Activated T-helper 1 cell treated with anti-CD3 and anti-CD28 coated beads, Interleukin-2, amount 50 U/mL, for 16 hours (primary cell): Measurements from ENCODE around the gene IFI27L2.

ENCODE experiments used
- DNase-seq, 2 donors: peaks; one replicate each; pipeline ENCODE4 v3.0.0-alpha.2; 2020; ENCODE audit warnings: low read depth in 1 of 2, low spot score in 1 of 2

IFI27L2 gene

GRCh38 chr14:94103554-94104150 lies 25.8 kb downstream of the IFI27L2 start:
- no peak for DNase-seq

GRCh38 chr14:94102768-94103482 lies 26.5 kb downstream of the IFI27L2 start:
- DNase-seq = no peak

GRCh38 chr14:94101748-94102147 lies 27.7 kb downstream of the IFI27L2 start:
- no peak for DNase-seq

GRCh38 chr14:94100847-94101246 lies 28.6 kb downstream of the IFI27L2 start:
- no peak for DNase-seq

GRCh38 chr14:94099006-94099405 lies 30.4 kb downstream of the IFI27L2 start:
- no peak for DNase-seq

- DNase-seq = no peak
Measured at GRCh38 chr14:94098326-94098992, 30.9 kb downstream of the IFI27L2 start.

GRCh38 chr14:94097091-94097490 lies 32.3 kb downstream of the IFI27L2 start:
- no peak for DNase-seq

GRCh38 chr14:94093418-94093817 lies 36.0 kb downstream of the IFI27L2 start:
- no peak for DNase-seq

GRCh38 chr14:94089479-94089878 lies 39.9 kb downstream of the IFI27L2 start:
- DNase-seq = no peak

GRCh38 chr14:94088516-94088915 lies 40.9 kb downstream of the IFI27L2 start:
- no peak for DNase-seq

GRCh38 chr14:94087891-94088290 lies 41.5 kb downstream of the IFI27L2 start:
- DNase-seq = no peak

GRCh38 chr14:94081386-94081820 lies 48.0 kb downstream of the IFI27L2 start:
- DNase-seq = no peak

- peak; percentile 92 to 94 for DNase-seq
Measured at GRCh38 chr14:94080621-94081385, 48.6 kb downstream of the IFI27L2 start, which contains the start of the genes DDX24 and IFI27L1. DDX24 (minus strand) TSS chr14:94081202; CDS start chr14:94079742, 1,460 bp downstream. IFI27L1 (plus strand) TSS chr14:94081310; CDS start chr14:94096938, 15,628 bp downstream.

GRCh38 chr14:94079891-94080620 lies 49.3 kb downstream of the IFI27L2 start:
- DNase-seq = no peak

- DNase-seq = no peak
Measured at GRCh38 chr14:94077823-94078222, 51.6 kb downstream of the IFI27L2 start.
